ENCODE data around the gene TIGAR. TPM values are rescaled to one million over a fixed set of nuclear protein-coding genes. Genes with fewer than 3 reads are reported as not detected.

TIGAR gene
- total and polyA plus RNA-seq, 4 donors: 0.56 to 3.3 (median 2.0) TPM

- WGBS: 61% methylated on average over 20 of the region's 20 CpGs
- Histone ChIP-seq H3K9me3 (ENCODE audit: control insufficient read depth in 4 of 4, low read length in 3 of 4) (no peaks in the 10 kb centered on the region), H3K27ac (ENCODE audit: low read depth in 1 of 2, low read length in 2 of 2) (peak overlapping the region in 1 of 2 donors; percentile 35), H3K36me3 (ENCODE audit: control insufficient read depth in 4 of 4, insufficient read depth in 3 of 4, low read depth in 1 of 4, low read length in 3 of 4) (no peaks in the 10 kb centered on the region), H3K27me3 (ENCODE audit: control insufficient read depth in 4 of 4, insufficient read depth in 4 of 4, low read length in 3 of 4) (no peaks in the 10 kb centered on the region), H3K4me1 (ENCODE audit: control insufficient read depth in 4 of 4, insufficient read depth in 4 of 4, low read length in 3 of 4) (peaks cover 0 to 4% (median 0%) of the 10 kb centered on the region in 4 donors), H3K9ac (ENCODE audit: low read depth in 1 of 2, low read length in 2 of 2) (no peak overlapping the region), H3K4me3 (ENCODE audit: low read depth in 1 of 3, low read length in 3 of 3) (peak overlapping the region in 1 of 3 donors; percentile 1)
- no peak for TF ChIP-seq SP1 (IDR thresholded peaks at IDR 0.05)
- peak; percentile 61 for TF ChIP-seq NR2F2 (IDR thresholded peaks at IDR 0.05)
- no peak for TF ChIP-seq HNF4A (conservative IDR thresholded peaks at IDR 0.05)
- no peak for TF ChIP-seq JUND (IDR thresholded peaks at IDR 0.05)
- no peak for DNase-seq (ENCODE audit: low spot score)
Measured at GRCh38 chr12:4289231-4289878, 31.7 kb upstream of the TIGAR start.

- no peaks in the 10 kb centered on the region for H3K36me3 ChIP-seq (ENCODE audit: control insufficient read depth in 4 of 4, insufficient read depth in 3 of 4, low read depth in 1 of 4, low read length in 3 of 4)
- no peak for TF ChIP-seq TAF1 (conservative IDR thresholded peaks at IDR 0.05)
- TF ChIP-seq EGR1 (IDR thresholded peaks at IDR 0.05; ENCODE audit: low read depth in 2 of 2): no peak
- TF ChIP-seq REST (IDR thresholded peaks at IDR 0.05): no peak
- no peak for TF ChIP-seq RXRA (IDR thresholded peaks at IDR 0.05)
- TF ChIP-seq RAD21 (IDR thresholded peaks at IDR 0.05): no peak
- TF ChIP-seq HNF4G (IDR thresholded peaks at IDR 0.05): no peak
- TF ChIP-seq, protein P1, sequence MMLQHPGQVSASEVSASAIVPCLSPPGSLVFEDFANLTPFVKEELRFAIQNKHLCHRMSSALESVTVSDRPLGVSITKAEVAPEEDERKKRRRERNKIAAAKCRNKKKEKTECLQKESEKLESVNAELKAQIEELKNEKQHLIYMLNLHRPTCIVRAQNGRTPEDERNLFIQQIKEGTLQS (IDR thresholded peaks at IDR 0.05): no peak
- TF ChIP-seq MAX (IDR thresholded peaks at IDR 0.05): no peak
- TF ChIP-seq FOXA2 (IDR thresholded peaks at IDR 0.05): no peak
- no peak for TF ChIP-seq FOXA1 (IDR thresholded peaks at IDR 0.05)
- no peak for DNase-seq (ENCODE audit: low spot score)
- H3K9me3 ChIP-seq (ENCODE audit: control insufficient read depth in 4 of 4, low read length in 3 of 4): no peaks in the 10 kb centered on the region
- no peak overlapping the region for H3K9ac ChIP-seq (ENCODE audit: low read depth in 1 of 2, low read length in 2 of 2)
- H3K4me3 ChIP-seq (ENCODE audit: low read depth in 1 of 3, low read length in 3 of 3): no peak overlapping the region
- no peaks in the 10 kb centered on the region for H3K27me3 ChIP-seq (ENCODE audit: control insufficient read depth in 4 of 4, insufficient read depth in 4 of 4, low read length in 3 of 4)
- WGBS: 88% methylated on average over 28 of the region's 28 CpGs
- no peak overlapping the region for H3K27ac ChIP-seq (ENCODE audit: low read depth in 1 of 2, low read length in 2 of 2)
- peaks cover 0 to 4% (median 0%) of the 10 kb centered on the region in 4 donors for H3K4me1 ChIP-seq (ENCODE audit: control insufficient read depth in 4 of 4, insufficient read depth in 4 of 4, low read length in 3 of 4)
Measured at GRCh38 chr12:4289998-4290790, 30.8 kb upstream of the TIGAR start.
